Naive thymus-derived CD4-positive, alpha-beta T cell (primary cell): Measurements from ENCODE around the gene NOX5. TPM values are rescaled to one million over a fixed set of nuclear protein-coding genes. Genes with fewer than 3 reads are reported as not detected.

Source experiments
- ATAC-seq: fragments of 150-1000 bp; cut with Tn5 transposase; 2 replicates; pipeline ENCODE4 v1.10.0; 2021; ENCODE audit warnings: mild to moderate bottlenecking, moderate library complexity
- CTCF ChIA-PET: fragments of 350-600 bp; sonication (Branson Sonifier 250); formaldehyde crosslinking; loops from one replicate; lab custom pipeline; 2021; ENCODE audit warnings: antibody characterized with exemption; lab: Charles Lee
- POLR2A ChIA-PET: fragments of 350-600 bp; sonication (Branson Sonifier 250); formaldehyde crosslinking; loops from one replicate; lab custom pipeline; 2021; ENCODE audit warnings: antibody characterized with exemption, inconsistent platforms; lab: Charles Lee
- DNase-seq, 9 donors: peaks; one replicate each; pipeline versions ENCODE4 v3.0.0 to v3.0.0-alpha.2; 2020 to 2022; ENCODE audit warnings: mixed read lengths in 1 of 9
- H3K27ac ChIP-seq: one replicate; pipeline ENCODE4 v1.7.0; 2013; ENCODE audit warnings: mild to moderate bottlenecking, low read depth, low read length, moderate library complexity
- H3K27me3 ChIP-seq, 2 donors: one replicate each; pipeline ENCODE4 v1.7.0; 2013; ENCODE audit warnings: low read length in 2 of 2, mild to moderate bottlenecking in 2 of 2, moderate library complexity in 2 of 2; ENCODE audit not compliant: control insufficient read depth in 2 of 2, insufficient read depth in 2 of 2
- H3K36me3 ChIP-seq, 3 experiments: 1 replicate in 2 of 3; 2 replicates in 1 of 3; pipeline ENCODE4 v1.7.0; 2013; ENCODE audit warnings: low read length in 3 of 3, mild to moderate bottlenecking in 3 of 3, moderate library complexity in 1 of 3; ENCODE audit not compliant: insufficient read depth in 3 of 3, control insufficient read depth in 2 of 3
- H3K4me1 ChIP-seq, 2 donors: one replicate each; pipeline ENCODE4 v1.7.0; 2013; ENCODE audit warnings: low read length in 2 of 2, mild to moderate bottlenecking in 2 of 2, moderate library complexity in 1 of 2; ENCODE audit not compliant: control insufficient read depth in 2 of 2, insufficient read depth in 2 of 2
- H3K4me3 ChIP-seq: 2 replicates; pipeline ENCODE4 v1.7.0; 2013; ENCODE audit warnings: mild to moderate bottlenecking, low read length
- H3K9me3 ChIP-seq, 3 experiments: 1 replicate in 2 of 3; 2 replicates in 1 of 3; pipeline ENCODE4 v1.7.0; 2013; ENCODE audit warnings: low read length in 3 of 3; ENCODE audit not compliant: control insufficient read depth in 2 of 3
- H3K27ac Mint-ChIP-seq, 9 donors: one replicate each; pipeline ENCODE4 v1.8.0; 2020 to 2022; ENCODE audit warnings: mixed read lengths in 9 of 9, mild to moderate bottlenecking in 8 of 9, moderate library complexity in 5 of 9, inconsistent platforms in 2 of 9
- H3K27me3 Mint-ChIP-seq, 5 donors: one replicate each; pipeline ENCODE4 v1.8.0; 2021 to 2022; ENCODE audit warnings: mixed read lengths in 5 of 5, mild to moderate bottlenecking in 1 of 5
- H3K36me3 Mint-ChIP-seq, 5 donors: one replicate each; pipeline ENCODE4 v1.8.0; 2020 to 2022; ENCODE audit warnings: mixed read lengths in 5 of 5, mild to moderate bottlenecking in 3 of 5, inconsistent platforms in 1 of 5
- H3K4me1 Mint-ChIP-seq, 7 donors: one replicate each; pipeline ENCODE4 v1.8.0; 2020 to 2022; ENCODE audit warnings: mixed read lengths in 7 of 7, mild to moderate bottlenecking in 3 of 7, inconsistent platforms in 1 of 7
- H3K4me3 Mint-ChIP-seq, 10 donors: one replicate each; pipeline ENCODE4 v1.8.0; 2020 to 2022; ENCODE audit warnings: mild to moderate bottlenecking in 10 of 10, mixed read lengths in 10 of 10, moderate library complexity in 6 of 10, inconsistent platforms in 2 of 10
- H3K9me3 Mint-ChIP-seq, 11 donors: one replicate each; pipeline ENCODE4 v1.8.0; 2020 to 2022; ENCODE audit warnings: mixed read lengths in 11 of 11, mild to moderate bottlenecking in 4 of 11, inconsistent platforms in 1 of 11, moderate library complexity in 1 of 11
- intact Hi-C, 2 donors: fragments of 100-400 bp; cut with micrococcal nuclease; formaldehyde crosslinking; loops; one replicate each; pipeline ENCODE4 v1.15.1; 2023
- polyA plus RNA-seq, 2 donors: library from polyadenylated mRNA; unstranded; fragments of 300-500 nt; fragmentation: Illumina TruSeq; gene quantifications; one replicate each; pipeline ENCODE4 v1.2.3, GENCODE V29; 2021
- total RNA-seq, 6 experiments: library from RNA in 5 of 6; stranded (reverse) in 5 of 6; gene quantifications; 1 replicate in 5 of 6; 2 replicates in 1 of 6; pipeline ENCODE4 v1.2.3 and lab custom pipeline; 2021 to 2026

The NOX5 gene
- total and polyA plus RNA-seq, 7 experiments from 2014 or later: 0.05 TPM; not detected in 6

GRCh38 chr15:69105451-69105985 lies 91.0 kb downstream of the NOX5 start:
- Histone ChIP-seq H3K27ac (no peak overlapping the region), H3K9me3 (no peaks in the 10 kb centered on the region), H3K36me3 (no peaks in the 10 kb centered on the region), H3K4me1 (peaks cover 0 to 23% of the 10 kb centered on the region in 2 donors), H3K27me3 (no peaks in the 10 kb centered on the region), H3K4me3 (no peak overlapping the region)
- ATAC-seq (no peak), DNase-seq (no peak)
- CTCF ChIA-PET: no interaction called here
- intact Hi-C loops: no loop called here
- H3K4me1 Mint-ChIP-seq: peaks cover 0 to 9% (median 0%) of the 10 kb centered on the region in 7 donors
- H3K27me3 Mint-ChIP-seq: peaks cover 0 to 27% (median 0%) of the 10 kb centered on the region in 5 donors
- H3K9me3 Mint-ChIP-seq: peaks cover 0 to 2% (median 0%) of the 10 kb centered on the region in 11 donors
- no peak overlapping the region for H3K4me3 Mint-ChIP-seq
- no peak overlapping the region for H3K27ac Mint-ChIP-seq
- H3K36me3 Mint-ChIP-seq: no peaks in the 10 kb centered on the region
- POLR2A ChIA-PET: no interaction called here

DNA sequence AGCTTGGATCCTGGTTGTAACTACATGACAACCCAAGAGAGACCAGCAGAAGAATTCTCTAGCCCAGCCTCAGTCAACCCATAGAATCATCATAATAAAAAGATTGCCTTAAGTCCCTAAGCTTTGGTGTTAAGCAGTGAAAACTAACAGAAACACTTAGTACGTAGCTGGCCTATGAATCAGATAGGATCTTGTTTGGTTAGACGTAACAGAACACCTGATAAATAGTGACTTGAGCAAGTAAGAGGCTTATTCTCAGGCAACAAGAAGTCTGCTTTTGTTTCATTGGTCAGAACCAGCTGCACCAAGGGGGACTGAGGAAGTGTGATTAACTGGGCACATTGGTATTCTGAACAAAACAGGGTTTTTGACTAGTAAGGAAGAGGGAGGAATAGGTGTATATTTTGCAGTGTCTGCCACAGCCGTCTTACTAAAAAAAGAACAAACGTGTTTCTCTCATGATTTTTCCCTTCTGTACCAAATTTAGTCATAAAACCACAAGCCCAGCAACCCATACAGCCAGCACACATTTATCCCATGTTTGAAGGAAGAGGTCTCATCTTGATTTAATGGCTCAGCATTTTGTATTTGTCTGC lies 92.6 kb downstream of the NOX5 start:
- ATAC-seq: no peak
- H3K27ac Mint-ChIP-seq: no peak overlapping the region
- H3K4me3 Mint-ChIP-seq: no peak overlapping the region

More for the DNA sequence above, 92.6 kb downstream of the NOX5 start:
- peaks cover 0 to 2% (median 0%) of the 10 kb centered on the region in 11 donors for H3K9me3 Mint-ChIP-seq
- DNase-seq: no peak
- CTCF ChIA-PET: no interaction called here
- H3K27me3 Mint-ChIP-seq: peaks cover 0 to 23% (median 0%) of the 10 kb centered on the region in 5 donors
- H3K27me3 ChIP-seq: no peaks in the 10 kb centered on the region
- intact Hi-C loops: no loop called here
- no peaks in the 10 kb centered on the region for H3K9me3 ChIP-seq
- H3K27ac ChIP-seq: no peak overlapping the region
- peaks cover 0 to 23% of the 10 kb centered on the region in 2 donors for H3K4me1 ChIP-seq
- H3K4me3 ChIP-seq: no peak overlapping the region
- peaks cover 0 to 9% (median 0%) of the 10 kb centered on the region in 7 donors for H3K4me1 Mint-ChIP-seq
- no peaks in the 10 kb centered on the region for H3K36me3 ChIP-seq
- POLR2A ChIA-PET: interaction anchor here (0.7 kb wide), 1 partner anchor 22 kb away, joined by 3 read pairs; no protein-coding TSS in a partner anchor
- H3K36me3 Mint-ChIP-seq: no peaks in the 10 kb centered on the region

Other genes with a start within 250 kb of the NOX5 start
- gene ANP32A, start 193.8 kb upstream of the NOX5 start, total RNA-seq: 100 to 1,000 TPM in 4 of 5 experiments, 10 to 100 TPM in 1; 86.1 to 229 (median 136) TPM
- 100 to 1,000 TPM in 1 of 2 donors, 10 to 100 TPM in 1; 89.6 to 111 TPM for gene ANP32A, start 193.8 kb upstream of the NOX5 start, polyA plus RNA-seq
- gene SPESP1, start 84.2 kb upstream of the NOX5 start, total RNA-seq: 1 to 10 TPM in 1 of 5 experiments, under 1 TPM in 3, not detected in 1; 0.51 to 1.3 (median 0.63) TPM
- gene SPESP1, start 84.2 kb upstream of the NOX5 start, polyA plus RNA-seq: 1 to 10 TPM in 1 of 2 donors, under 1 TPM in 1; 0.25 to 1.1 TPM
- 1 to 10 TPM; 3.0 to 6.1 (median 5.4) TPM for gene GLCE, start 145.9 kb downstream of the NOX5 start, total RNA-seq
- gene GLCE, start 145.9 kb downstream of the NOX5 start, polyA plus RNA-seq: 1 to 10 TPM; 8.1 to 8.8 TPM